ENCODE results near the gene EXOSC3. TPM values are rescaled to one million over a fixed set of nuclear protein-coding genes. Genes with fewer than 3 reads are reported as not detected.

Gene EXOSC3
- 31.5 TPM for total RNA-seq (2013)
- 10 to 100 TPM in 2 of 3 donors, 1 to 10 TPM in 1; 9.8 to 25.2 (median 19.6) TPM for polyA plus RNA-seq
- polyA minus RNA-seq = 12.2 and 16.7 TPM in 2 replicates
- total RNA-seq = 3.4 to 16.0 (median 6.6) reads per million in 11 experiments

DNA sequence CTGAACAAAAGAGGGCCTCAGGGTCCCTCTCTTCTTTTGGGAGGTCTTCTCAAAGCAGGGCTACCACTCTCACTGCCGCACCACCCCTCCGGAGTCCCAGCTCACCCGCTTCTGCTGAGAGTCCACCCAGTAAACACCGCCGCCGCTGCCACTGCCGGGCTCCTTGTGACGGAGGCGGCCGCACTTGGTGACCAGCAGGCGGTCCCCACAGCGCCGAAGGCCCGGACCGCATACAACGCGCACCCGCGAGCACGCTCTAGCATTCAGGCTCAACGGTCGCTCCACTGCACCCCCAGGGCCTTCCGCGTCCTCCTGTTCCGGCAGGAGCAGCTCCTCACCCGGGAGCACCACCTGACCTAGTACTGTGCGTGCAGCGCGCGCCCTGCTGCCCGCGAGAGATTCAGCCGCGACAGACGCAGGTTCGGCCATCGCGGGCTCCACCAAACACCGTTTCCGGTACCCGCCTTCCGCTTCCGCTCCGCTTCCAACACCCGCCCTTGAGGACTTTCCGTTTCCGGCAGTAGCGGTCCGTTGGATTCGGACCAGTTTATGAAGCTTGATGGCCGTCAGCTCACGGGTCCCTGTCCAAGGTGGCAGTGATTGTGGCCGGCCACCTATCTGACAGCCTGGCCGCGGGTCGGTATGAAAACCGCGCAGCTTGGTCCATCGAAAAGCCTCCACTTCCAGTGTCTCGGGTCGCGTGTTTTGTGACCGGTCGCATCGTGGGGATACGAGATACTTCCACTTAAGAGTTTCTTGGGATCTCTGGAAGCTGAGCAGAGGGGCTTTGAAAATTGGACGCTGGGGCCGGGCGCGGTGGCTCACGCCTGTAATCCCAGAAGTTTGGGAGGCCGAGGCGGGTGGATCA is at the start of gene EXOSC3:
TSS of gene EXOSC3 (minus strand) at position 449 of the 868 bp plus-strand sequence. CDS start at position 429, 20 bp downstream.
- peaks cover 31% of the 10 kb centered on the region for H3K4me1 Mint-ChIP-seq
- DNase-seq = peak; percentile 88 to 90 (median 90)

More for the DNA sequence above, at the start of gene EXOSC3:
- intact Hi-C loops (cut with micrococcal nuclease) = loop anchor here in 1 of 2 donors (1.0 to 10.0 kb wide), 3 partner anchors 15 to 120 kb away; partner anchors contain the start of genes DCAF10, SLC25A51 and TRMT10B
- Mint-ChIP-seq H3K9me3 (no peaks in the 10 kb centered on the region), H3K36me3 (peaks cover 31 to 32% of the 10 kb centered on the region in 2 donors), H3K4me3 (peak within 1 kb of the TSS; percentile 97 to 98), H3K27ac (peak within 1 kb of the TSS; percentile 88 to 96 (median 95)), H3K27me3 (ENCODE audit: low read depth in 3 of 3) (peaks cover 2 to 10% (median 7%) of the 10 kb centered on the region in 3 donors)
- TF ChIP-seq, protein P1, sequence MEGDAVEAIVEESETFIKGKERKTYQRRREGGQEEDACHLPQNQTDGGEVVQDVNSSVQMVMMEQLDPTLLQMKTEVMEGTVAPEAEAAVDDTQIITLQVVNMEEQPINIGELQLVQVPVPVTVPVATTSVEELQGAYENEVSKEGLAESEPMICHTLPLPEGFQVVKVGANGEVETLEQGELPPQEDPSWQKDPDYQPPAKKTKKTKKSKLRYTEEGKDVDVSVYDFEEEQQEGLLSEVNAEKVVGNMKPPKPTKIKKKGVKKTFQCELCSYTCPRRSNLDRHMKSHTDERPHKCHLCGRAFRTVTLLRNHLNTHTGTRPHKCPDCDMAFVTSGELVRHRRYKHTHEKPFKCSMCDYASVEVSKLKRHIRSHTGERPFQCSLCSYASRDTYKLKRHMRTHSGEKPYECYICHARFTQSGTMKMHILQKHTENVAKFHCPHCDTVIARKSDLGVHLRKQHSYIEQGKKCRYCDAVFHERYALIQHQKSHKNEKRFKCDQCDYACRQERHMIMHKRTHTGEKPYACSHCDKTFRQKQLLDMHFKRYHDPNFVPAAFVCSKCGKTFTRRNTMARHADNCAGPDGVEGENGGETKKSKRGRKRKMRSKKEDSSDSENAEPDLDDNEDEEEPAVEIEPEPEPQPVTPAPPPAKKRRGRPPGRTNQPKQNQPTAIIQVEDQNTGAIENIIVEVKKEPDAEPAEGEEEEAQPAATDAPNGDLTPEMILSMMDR (IDR thresholded peaks at IDR 0.05) = no peak
- Histone ChIP-seq H3K36me3 (replicated peaks in 1 of 2; ENCODE audit: control insufficient read depth in 1 of 2, insufficient read depth in 2 of 2, low read length in 2 of 2) (peaks cover 29 to 35% of the 10 kb centered on the region in 2 donors), H3K9me3 (replicated peaks in 1 of 2; ENCODE audit: control insufficient read depth in 1 of 2, insufficient read depth in 1 of 2, low read length in 2 of 2) (peaks cover 0 to 6% of the 10 kb centered on the region in 2 donors), H4K20me1 (ENCODE audit: insufficient read depth, low read length) (peaks cover 24% of the 10 kb centered on the region), H3K79me2 (ENCODE audit: insufficient read depth, low read length) (peaks cover 34% of the 10 kb centered on the region), H3K27me3 (ENCODE audit: control insufficient read depth in 2 of 2, insufficient read depth in 2 of 2, low read length in 2 of 2) (no peaks in the 10 kb centered on the region), H3K9ac (ENCODE audit: insufficient read depth, low read length, poor library complexity, severe bottlenecking) (peak within 1 kb of the TSS; percentile 82), H3K27ac (ENCODE audit: low read depth in 1 of 2, low read length in 2 of 2) (peak within 1 kb of the TSS; percentile 82 to 89), H3K4me3 (replicated peaks in 1 of 3; ENCODE audit: low read depth in 2 of 3, low read length in 3 of 3) (peak within 1 kb of the TSS; percentile 73 to 97 (median 84)), H3K4me2 (replicated peaks; ENCODE audit: extremely low read depth, low read length, poor library complexity, severe bottlenecking) (peak within 1 kb of the TSS; percentile 82), H2AFZ (ENCODE audit: insufficient read depth, low read depth, low read length, poor library complexity, severe bottlenecking) (peak within 1 kb of the TSS; percentile 97), H3K4me1 (ENCODE audit: control insufficient read depth in 1 of 2, insufficient read depth in 2 of 2, low read length in 2 of 2) (peaks cover 24 to 29% of the 10 kb centered on the region in 2 donors)
- WGBS (ENCODE audit: insufficient coverage) = under 1% methylated on average over 71 of the region's 73 CpGs
